ENCODE results near the gene CHORDC1. TPM values are rescaled to one million over a fixed set of nuclear protein-coding genes. Genes with fewer than 3 reads are reported as not detected.

Gene CHORDC1
- total and polyA plus RNA-seq, 2 of the 13 experiments (the other 11 are each of a cell fraction or from before 2014, with no cell fraction given): 19.1 to 73.5 TPM

DNA sequence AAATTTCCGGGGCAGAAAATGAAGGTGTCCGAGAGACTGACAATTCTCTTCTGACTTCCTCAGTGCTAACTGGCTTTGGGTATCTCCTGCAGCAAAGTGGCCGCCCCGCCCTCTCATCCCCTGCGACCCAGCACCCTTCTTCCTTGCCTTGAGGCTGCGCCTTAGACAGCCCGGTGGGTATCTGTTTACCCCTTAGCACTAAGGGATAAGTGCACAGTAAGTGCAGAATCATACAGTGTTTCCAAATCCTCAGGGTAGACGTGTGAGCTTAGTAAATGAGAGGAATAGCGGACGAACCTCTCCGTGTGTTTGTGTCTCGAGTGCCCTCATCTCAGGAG lies 368 bp upstream of the CHORDC1 start (continued):
- no peak for TF ChIP-seq CREM (IDR thresholded peaks at IDR 0.05)
- no peak for TF ChIP-seq CREM (CRISPR knock-in tag; IDR thresholded peaks at IDR 0.05)
- no peak for TF ChIP-seq ATF7-NPFF (CRISPR knock-in tag; IDR thresholded peaks at IDR 0.05; ENCODE audit: low read depth)
- TF ChIP-seq REPIN1 (CRISPR knock-in tag; IDR thresholded peaks at IDR 0.05; ENCODE audit: borderline replicate concordance, low read depth): no peak
- peak; percentile 15; the same call in 1 of the 2 replicates for TF ChIP-seq ZGPAT (CRISPR knock-in tag; IDR thresholded peaks at IDR 0.05)
- TF ChIP-seq STAT6 (CRISPR knock-in tag; IDR thresholded peaks at IDR 0.05; ENCODE audit: borderline replicate concordance): 0 out of 2 replicates have a peak, but pooled peaks have one; percentile 38
- TF ChIP-seq, protein P1, sequence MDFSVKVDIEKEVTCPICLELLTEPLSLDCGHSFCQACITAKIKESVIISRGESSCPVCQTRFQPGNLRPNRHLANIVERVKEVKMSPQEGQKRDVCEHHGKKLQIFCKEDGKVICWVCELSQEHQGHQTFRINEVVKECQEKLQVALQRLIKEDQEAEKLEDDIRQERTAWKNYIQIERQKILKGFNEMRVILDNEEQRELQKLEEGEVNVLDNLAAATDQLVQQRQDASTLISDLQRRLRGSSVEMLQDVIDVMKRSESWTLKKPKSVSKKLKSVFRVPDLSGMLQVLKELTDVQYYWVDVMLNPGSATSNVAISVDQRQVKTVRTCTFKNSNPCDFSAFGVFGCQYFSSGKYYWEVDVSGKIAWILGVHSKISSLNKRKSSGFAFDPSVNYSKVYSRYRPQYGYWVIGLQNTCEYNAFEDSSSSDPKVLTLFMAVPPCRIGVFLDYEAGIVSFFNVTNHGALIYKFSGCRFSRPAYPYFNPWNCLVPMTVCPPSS (IDR thresholded peaks at IDR 0.05): no peak
- TF ChIP-seq ZNF737 (CRISPR knock-in tag; IDR thresholded peaks at IDR 0.05; ENCODE audit: borderline replicate concordance): 0 out of 2 replicates have a peak, but pooled peaks have one; percentile 17
- TF ChIP-seq TEAD3 (CRISPR knock-in tag; optimal IDR thresholded peaks at IDR 0.05; ENCODE audit: borderline replicate concordance): no peak
- TF ChIP-seq SMARCC2 (IDR thresholded peaks at IDR 0.05): no peak
- TF ChIP-seq BHLHE40 (IDR thresholded peaks at IDR 0.05; ENCODE audit: low read length): no peak
- no peak for TF ChIP-seq ZBTB44 (CRISPR knock-in tag; IDR thresholded peaks at IDR 0.05)
- TF ChIP-seq, protein P2, sequence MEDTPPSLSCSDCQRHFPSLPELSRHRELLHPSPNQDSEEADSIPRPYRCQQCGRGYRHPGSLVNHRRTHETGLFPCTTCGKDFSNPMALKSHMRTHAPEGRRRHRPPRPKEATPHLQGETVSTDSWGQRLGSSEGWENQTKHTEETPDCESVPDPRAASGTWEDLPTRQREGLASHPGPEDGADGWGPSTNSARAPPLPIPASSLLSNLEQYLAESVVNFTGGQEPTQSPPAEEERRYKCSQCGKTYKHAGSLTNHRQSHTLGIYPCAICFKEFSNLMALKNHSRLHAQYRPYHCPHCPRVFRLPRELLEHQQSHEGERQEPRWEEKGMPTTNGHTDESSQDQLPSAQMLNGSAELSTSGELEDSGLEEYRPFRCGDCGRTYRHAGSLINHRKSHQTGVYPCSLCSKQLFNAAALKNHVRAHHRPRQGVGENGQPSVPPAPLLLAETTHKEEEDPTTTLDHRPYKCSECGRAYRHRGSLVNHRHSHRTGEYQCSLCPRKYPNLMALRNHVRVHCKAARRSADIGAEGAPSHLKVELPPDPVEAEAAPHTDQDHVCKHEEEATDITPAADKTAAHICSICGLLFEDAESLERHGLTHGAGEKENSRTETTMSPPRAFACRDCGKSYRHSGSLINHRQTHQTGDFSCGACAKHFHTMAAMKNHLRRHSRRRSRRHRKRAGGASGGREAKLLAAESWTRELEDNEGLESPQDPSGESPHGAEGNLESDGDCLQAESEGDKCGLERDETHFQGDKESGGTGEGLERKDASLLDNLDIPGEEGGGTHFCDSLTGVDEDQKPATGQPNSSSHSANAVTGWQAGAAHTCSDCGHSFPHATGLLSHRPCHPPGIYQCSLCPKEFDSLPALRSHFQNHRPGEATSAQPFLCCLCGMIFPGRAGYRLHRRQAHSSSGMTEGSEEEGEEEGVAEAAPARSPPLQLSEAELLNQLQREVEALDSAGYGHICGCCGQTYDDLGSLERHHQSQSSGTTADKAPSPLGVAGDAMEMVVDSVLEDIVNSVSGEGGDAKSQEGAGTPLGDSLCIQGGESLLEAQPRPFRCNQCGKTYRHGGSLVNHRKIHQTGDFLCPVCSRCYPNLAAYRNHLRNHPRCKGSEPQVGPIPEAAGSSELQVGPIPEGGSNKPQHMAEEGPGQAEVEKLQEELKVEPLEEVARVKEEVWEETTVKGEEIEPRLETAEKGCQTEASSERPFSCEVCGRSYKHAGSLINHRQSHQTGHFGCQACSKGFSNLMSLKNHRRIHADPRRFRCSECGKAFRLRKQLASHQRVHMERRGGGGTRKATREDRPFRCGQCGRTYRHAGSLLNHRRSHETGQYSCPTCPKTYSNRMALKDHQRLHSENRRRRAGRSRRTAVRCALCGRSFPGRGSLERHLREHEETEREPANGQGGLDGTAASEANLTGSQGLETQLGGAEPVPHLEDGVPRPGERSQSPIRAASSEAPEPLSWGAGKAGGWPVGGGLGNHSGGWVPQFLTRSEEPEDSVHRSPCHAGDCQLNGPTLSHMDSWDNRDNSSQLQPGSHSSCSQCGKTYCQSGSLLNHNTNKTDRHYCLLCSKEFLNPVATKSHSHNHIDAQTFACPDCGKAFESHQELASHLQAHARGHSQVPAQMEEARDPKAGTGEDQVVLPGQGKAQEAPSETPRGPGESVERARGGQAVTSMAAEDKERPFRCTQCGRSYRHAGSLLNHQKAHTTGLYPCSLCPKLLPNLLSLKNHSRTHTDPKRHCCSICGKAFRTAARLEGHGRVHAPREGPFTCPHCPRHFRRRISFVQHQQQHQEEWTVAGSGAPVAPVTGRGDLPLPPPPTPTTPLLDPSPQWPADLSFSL (CRISPR knock-in tag; IDR thresholded peaks at IDR 0.05): no peak
- TF ChIP-seq, protein P3, sequence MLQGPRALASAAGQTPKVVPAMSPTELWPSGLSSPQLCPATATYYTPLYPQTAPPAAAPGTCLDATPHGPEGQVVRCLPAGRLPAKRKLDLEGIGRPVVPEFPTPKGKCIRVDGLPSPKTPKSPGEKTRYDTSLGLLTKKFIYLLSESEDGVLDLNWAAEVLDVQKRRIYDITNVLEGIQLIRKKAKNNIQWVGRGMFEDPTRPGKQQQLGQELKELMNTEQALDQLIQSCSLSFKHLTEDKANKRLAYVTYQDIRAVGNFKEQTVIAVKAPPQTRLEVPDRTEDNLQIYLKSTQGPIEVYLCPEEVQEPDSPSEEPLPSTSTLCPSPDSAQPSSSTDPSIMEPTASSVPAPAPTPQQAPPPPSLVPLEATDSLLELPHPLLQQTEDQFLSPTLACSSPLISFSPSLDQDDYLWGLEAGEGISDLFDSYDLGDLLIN (CRISPR knock-in tag; IDR thresholded peaks at IDR 0.05; ENCODE audit: borderline replicate concordance): no peak
- TF ChIP-seq KDM3A (CRISPR knock-in tag; IDR thresholded peaks at IDR 0.05; ENCODE audit: low read depth): 0 out of 2 replicates have a peak, but pooled peaks have one; percentile 5
